Measurements from ENCODE around the gene TMEM151B.

DNA sequence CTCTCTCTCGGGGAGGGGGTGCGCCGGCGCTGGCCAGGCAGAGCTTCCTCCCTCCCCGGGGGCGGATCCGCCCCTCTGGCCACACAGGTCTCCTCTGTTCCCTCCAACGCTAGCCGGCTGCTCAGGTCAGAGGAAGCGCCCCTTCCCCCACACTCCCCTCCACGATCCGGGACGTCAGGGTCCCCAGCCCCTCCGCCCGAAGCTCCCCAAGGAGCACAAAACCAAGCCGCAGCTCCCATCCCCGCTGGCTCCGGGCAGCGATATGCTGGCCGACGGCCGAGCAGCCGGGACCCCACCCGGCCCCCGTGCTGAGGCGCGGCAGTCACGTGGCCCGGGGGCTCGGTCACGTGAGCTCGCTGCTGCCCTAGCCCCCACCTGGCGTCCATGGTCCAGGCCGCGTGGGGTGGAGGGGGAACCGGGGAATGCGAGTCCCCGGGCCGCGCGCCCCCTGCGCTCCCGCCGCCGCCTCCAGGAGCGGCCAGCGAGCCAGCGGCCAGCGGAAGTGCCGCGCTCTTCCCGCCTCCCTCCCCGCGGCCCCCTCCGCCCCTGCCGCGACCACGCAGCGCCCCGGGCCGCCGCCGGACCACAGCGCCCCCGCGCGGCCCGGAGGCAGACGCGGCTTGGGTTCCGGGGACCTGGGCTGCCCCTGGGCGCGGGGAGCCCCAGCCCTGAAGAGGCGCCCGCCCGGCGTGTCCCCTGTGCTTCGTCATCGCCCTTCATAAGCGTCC, 13.1 kb upstream of the TMEM151B start, which contains the start of gene SLC35B2:
- TF ChIP-seq CTCF (IDR thresholded peaks at IDR 0.05), result peak; percentile 52 to 87 (median 72)
- peak in 2 of 4 donors; percentile 71 to 74 for TF ChIP-seq POLR2A (IDR thresholded peaks at IDR 0.05)
